NCI-H1105 (cell line): ENCODE measurements around the gene CNTNAP3.
"Not testable (repeated sequence)": the region's sequence is repeated elsewhere in the genome, so short reads cannot be mapped to it uniquely, and the experiment has no call there.

Source experiments
- DNase-seq: peaks from one replicate; lab custom pipeline; 2025; lab: John Stamatoyannopoulos, UW

CNTNAP3 gene

DNA sequence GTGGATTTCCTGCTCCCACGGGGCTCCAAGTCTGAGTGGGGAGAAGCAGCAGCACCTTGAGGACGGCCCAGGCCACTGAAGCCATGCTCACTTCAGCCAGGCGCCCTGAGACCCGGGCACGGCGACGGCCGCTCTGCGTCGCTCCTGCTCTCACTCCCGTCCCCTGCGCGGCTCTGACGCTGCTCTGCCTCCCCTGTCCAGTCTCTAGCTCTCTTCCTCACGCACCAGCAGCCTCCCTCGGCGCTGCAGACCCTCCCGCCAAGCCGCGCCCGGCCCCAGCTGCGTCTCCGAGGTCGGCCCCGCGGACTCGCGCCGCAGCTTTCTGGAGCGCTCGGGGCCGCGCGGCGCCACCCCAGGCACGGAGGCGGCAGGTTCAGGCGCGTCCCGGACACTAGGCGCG is at the start of gene CNTNAP3:
Gene CNTNAP3 (minus strand): TSS at position 188 of the 400 bp plus-strand sequence. CDS start 103 bp downstream, at position 85.
- not testable (repeated sequence) for DNase-seq

DNA sequence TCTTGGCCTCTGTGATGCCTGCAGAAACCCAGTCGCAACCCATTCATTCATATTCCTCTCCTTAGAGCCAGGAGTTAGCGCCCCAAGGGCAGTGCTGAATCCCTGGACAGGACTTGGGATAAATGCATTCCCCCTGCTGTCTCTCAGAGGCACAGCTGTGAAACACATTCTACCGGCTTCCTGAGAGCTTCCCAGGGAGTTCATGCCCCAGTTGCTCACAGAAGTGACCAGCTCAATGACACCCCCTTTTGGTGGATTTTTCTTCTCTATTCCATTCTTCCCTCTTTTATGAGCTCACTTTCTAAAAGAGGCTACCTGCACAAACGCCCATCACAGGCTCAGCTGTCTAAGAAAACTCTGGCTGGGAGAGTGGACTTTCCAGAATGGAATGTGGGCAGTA is 8.0 kb downstream of the CNTNAP3 start:
- DNase-seq, result not testable (repeated sequence)

DNA sequence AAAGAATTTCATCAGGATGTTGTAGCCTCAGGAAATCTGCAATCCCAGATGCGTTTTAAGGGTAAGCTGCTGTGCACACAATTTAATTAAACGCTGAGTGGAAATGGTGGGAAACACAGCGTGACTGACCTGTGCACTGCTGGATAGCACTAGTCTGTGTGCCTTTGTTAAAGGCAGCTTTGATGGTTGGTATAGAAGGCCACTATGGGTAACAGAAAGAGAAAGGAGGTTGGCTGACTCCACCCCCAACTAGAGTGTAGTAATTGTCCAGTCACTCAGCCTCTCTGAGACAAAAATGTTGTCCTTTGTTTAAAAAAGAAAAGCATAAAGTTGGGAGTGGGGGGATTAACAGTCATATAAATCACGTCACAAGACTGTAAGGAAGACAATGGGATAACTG is 45.5 kb downstream of the CNTNAP3 start:
- not testable (repeated sequence) for DNase-seq

DNA sequence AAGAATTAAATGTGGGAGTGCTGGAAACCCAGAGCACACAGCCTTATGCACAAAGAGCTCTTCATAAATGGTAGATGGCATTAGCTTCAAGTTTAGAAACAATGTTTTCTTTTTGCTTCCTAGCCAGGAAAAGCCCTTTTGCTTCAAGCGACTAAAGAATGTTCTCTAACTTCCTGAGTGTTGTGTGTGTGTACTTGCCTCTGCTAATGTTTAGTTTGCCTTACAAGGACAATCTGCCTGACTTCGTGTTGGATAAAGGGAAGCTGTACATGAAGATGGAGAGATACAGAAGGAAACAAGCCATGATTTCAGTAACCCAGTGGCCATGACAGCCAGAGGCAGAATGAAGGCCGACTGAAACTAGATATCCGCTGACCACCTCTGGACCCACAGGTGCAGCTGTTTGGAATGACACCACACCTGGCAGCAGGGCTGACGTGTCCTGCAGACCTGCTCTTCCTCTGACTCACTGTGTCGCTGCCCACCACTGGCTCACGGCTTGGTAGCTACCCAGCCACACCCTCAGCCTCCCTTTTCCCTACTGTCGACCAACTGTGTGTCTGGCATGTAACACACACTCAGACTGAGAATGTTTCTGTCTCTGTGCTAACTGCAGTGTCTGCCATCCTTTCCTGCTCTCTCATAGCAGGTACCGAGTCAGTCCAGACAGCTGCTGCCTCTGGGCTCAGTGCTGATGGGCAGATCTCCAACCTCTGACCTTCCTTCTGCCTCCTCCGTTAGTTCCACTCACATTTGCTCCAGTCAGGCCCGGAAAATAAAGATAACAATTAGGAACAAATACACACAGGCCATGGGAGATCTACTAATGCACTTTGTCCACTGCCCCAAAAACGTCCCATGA is 55.6 kb downstream of the CNTNAP3 start:
- not testable (repeated sequence) for DNase-seq

DNA sequence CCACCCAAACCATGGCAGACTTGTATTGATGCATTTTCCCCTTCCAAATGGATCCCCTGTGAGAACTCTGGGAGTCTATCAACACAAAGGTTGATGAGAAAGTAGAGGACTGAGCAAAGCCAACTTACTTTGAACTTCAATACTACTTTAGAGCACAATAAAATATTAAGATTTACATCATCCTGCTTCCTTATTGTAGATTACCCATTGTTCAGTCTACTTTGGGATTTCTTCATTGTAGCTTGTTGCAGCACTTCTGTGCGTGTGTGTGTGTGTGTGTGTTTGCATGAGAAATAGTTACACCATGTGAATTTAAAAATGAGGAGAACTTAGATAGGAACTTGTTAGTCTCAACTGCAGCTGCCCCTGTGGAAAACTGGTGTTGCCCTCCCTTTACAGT is 72.0 kb downstream of the CNTNAP3 start:
- DNase-seq, result not testable (repeated sequence)

DNA sequence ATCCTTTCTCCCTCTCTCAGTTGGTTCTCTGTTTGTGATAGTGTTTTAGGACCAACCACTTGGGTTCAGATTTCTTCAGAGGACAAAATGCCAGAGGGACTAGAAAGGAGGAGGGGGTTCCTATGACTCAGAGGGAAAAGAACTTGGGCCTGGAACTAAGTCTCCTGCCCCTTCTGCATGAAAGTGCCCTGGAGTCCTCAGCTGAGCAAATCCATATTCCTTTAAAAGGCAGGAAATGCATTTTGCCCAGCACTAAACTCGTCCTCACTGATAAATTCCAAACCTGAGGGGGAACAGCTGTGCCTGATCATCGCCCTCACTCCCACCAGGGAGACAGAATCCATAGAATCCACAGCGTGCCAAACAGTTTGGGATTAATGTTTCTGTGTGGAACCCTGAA is 78.2 kb downstream of the CNTNAP3 start:
- DNase-seq, result not testable (repeated sequence)

DNA sequence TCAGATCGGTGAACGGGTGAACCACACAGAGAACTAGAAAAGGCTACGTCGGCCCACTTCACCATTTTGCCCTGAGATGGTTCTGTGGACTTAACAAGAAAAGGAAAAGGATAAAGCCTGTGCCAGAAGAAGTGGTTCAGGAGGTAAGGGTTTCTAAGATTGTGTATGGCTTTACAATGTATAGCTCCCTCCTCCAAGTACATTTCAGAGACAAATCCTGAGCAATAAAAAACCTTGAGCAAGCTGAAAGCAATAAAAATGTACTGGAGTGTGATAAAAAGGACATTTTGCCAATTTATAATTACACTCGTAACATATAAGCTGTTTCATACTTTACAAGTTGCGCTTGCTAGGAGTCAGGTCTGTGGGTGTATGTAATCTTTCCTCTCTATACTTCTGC is 81.3 kb downstream of the CNTNAP3 start:
- DNase-seq, result not testable (repeated sequence)

DNA sequence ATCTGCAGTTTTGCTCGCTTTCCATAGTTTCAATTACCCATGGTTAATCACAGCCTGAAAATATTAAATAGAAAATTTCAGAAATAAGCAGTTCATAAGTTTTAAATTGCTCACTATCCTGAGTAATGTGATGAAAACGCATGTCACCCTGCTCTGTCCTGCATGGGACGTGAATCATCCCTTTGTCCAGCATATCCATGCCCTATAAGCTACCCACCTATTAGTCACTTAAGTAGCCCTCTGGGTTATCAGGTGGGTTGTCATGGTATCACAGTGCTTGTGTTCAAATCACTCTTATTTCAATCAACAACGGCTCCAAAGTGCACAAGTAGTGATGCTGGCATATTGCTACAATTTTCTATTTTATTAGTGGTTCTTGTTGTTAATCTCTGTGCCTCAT is 82.1 kb downstream of the CNTNAP3 start:
- DNase-seq, result not testable (repeated sequence)

DNA sequence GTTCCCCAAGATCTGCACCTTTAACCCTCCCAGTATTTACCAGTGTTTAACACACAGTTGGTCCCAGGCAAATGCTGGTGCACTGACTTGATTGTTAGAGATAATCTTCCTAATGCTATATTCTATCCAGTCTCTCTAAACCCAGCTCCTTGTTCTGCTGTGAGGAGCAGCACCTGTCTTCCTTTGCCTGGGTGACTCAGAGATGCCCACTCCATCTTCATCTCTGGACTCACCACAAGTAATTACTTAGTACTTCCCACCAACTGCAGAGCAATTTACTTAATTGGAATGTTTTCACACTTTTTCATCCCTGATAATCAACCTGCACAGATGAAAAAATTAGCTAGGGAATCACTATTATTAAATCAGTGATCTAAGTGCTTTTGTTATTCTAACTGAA is 87.6 kb downstream of the CNTNAP3 start:
- DNase-seq, result not testable (repeated sequence)

DNA sequence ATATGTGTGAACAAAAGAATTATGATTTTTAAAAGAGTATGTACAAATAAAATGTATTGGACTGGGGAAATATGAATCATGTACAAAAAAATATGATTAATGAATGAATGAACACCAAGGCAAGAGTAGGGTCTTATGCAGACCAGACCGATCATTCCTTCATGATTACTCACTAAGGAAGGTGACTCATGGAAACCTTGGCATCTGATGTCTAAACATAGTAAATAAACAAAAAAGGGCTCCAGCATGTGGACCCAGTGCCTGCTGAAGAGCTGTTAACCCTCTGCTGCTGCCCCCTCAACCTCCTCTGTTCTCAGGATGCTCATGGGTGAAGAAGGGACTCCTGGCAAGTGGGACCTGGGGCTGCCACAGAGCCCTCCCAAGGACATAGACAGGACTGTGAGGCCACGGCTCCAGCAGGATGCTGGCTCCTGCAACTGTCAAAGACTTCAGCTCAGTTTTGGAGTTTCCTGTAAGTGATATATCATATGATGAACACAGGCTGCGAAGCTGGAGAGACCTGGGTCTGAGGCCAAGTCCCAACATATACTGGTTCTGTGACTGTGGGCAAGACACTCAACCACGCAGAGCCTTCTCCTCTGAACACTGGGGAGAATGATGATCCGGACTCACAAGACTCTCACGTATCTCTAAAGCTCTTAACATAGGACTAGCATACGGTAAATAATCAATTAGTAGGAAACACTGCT is 89.8 kb downstream of the CNTNAP3 start:
- not testable (repeated sequence) for DNase-seq

DNA sequence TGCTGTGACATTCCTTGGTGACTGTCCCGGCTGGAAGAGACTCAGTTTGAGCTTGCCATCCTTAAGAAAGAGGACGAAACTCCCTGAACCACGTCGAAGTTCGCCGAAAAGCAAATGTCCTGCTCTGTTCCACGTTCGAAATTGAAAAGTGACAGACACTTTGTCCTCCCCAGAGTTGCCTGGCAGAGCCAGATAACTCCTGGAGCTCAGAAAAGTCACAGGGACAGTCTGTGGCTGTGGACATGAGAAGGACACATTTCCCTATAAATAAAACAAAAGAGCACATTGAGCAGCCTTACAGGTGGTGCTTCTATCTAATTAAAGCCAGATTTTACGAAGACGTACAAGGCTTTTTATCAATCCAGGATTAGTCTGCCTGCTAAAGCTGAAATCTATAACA is 116.6 kb downstream of the CNTNAP3 start:
- DNase-seq, result not testable (repeated sequence)

DNA sequence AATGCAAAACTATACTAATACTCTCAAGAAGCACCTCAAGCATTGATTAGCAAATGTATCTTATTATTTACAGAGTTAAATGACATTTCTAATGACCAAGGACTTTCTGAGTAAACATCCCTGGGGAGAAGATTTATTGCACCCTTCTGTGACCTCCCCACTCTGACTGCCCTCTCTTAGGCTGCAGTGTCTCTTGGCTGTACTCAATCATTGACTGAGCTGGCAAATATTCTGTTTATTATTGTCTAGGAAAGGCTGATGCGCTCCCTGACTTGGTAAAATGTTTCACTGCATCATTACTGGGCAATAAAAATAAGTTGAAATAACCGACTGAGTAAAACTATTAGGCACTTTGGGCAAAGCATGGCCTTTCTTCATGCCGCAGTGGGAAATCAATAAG is 130.3 kb downstream of the CNTNAP3 start:
- not testable (repeated sequence) for DNase-seq

DNA sequence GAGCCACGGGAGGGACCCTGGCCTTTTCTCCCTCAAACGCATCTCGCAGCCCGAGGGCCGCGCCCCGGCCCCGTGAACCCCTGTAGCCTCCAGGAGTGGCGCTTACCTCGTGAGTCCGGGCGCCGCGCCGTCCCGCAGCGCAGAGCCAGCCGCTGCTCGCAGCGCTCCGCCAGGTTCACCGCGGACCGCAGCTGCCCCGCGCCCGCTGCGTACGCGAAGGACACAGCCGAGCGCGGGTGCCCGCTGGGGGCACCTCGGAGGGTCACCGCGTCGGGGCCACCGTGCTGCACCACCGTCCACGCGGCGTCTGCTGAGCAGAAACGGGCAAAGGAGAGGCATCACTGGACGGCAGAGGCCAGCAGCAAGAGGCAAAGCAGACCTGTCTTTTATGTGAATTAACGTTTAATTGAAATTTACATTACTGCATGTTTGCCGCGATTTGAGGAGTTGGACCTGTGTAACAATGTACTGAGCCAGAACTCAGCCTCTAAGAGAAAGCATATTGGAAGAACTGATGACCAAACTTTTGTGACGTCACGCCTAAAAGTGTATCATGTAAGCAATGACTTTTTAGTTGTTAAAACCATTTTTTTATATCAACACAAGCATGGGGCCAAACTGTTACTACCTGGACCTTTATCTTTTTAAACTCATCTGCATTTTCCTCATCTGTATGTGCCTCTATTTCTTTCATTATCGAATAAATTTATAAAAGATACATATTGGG is 155.0 kb downstream of the CNTNAP3 start:
- DNase-seq, result not testable (repeated sequence)

DNA sequence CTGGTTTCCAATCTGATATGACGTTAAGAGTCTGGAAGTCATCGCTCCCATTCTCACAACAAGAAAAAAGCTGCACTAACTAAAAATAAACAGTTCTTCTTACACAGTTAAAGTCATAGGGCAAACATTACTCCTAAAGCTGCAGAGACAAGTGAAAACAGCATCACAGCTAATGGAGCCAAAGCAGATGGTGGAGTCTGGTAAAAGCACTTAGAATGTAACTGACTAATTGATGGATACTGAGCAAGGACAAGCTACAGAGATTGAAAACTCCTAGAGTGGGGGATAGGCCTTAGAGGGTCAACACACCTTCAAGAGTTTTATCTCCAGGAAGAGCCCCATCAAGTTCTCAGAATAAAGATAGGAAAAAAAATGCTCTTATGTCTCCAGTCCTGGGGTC is 166.6 kb downstream of the CNTNAP3 start:
- not testable (repeated sequence) for DNase-seq

DNA sequence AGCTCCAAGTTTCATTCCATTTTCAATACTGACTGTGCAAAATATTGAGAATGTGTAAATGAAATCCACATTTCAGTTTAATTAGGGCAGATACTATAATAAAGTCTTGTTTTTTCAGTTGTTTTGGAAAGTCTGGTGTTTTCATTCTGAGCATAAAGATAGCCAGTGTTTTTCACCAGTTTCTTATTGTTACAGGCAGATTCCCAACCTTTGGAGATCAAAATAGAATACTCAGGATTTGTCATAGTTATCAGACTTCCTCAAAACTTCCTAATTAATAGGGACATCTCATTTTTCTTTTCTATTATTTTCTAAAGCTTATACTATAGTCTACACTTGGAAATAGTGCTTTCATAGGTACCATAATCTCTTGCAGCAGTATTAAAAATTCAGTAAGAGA is 176.2 kb downstream of the CNTNAP3 start:
- not testable (repeated sequence) for DNase-seq

DNA sequence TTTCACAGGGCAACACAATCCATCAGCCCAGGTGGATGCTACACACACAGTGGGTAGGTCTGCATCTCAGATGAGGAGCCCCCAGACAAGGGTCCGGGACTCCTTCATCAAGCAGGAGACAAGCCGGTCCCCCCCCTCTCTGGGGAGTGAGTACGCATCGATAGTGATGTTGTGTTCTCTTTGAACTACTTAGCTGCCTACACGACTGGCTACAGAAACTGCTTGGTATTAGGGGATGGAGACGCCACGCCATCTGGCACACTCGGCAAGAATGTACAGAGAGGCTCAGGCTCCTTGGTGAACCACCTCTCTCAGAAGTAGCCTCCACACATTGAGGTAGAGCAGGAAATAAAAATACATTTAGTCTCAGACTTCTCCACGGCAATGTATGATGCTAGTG is 179.8 kb downstream of the CNTNAP3 start:
- DNase-seq, result no peak

DNA sequence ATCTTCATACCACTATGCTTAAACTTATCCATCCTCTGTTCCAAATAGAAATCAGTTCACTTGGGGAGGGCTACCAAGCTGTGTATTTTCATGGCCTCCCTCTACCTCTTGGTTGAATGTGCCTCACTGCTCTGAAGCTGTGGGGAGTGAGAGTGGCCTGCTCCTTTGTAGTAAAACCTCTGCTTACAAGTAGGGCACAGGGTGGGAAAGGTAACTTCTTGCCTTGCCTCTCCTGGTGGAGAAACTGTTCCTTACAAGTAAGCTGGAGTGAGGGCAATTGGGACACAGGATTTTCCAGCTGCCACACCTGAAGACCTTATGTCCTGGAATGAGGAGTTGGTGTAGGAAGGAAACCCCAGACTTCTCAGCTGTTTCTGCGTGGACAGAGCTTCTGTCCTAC is 190.8 kb downstream of the CNTNAP3 start:
- not testable (repeated sequence) for DNase-seq

DNA sequence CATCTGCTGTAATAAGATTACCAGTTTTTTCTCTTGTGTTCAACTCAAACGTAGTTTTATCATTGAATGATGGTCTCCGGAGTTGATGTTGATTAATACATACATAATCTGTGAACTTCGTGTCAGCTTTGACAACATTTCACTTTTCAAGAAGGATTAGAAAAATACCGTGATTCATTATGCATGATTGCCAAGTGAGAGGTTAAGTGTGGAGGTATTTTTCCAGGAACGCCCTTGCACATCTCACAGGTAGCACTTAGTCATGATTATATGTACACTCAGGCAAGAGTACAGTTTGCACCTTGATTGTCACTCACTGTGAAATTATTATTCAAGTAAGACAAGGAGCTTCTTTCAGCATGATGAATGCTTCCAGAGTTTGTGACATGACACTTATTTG is 202.7 kb downstream of the CNTNAP3 start:
- not testable (repeated sequence) for DNase-seq

DNA sequence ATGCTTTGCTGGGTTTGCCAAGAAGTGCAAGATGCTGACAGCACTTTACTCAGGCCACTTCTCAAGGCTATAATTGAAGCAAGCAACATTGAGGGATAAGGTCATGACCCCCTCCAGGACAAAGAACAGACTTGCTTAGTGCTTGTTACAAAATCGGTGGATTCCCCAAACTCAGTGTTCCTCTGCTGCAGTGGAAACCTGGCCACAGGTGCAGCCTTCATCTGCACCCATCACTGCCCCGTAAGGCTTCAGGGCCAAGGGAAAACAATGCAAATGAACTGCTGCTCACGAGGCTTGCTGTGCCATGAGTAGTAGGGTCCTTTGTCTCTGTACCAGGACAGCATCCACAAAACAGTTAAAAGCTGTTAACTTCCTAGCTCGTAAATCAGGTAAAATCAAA is 205.4 kb downstream of the CNTNAP3 start:
- not testable (repeated sequence) for DNase-seq

DNA sequence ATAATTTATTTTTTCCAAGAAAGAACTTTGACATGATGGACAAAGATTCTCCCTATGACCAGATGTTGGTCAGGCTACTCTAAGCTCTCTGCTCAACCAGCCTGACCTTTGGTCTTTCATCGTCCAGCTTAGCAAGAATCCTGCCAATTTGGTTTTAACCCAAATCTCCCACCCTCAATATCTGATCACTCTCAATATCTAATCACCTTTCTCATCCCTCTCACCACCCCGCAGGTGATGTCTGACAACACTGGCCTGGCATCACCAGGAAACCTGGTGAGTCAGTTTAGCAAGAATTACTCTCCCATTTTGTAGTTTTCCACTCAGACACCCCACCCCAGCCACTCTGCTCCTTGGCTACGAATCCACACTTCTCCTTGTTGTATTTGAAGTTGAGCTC is 207.9 kb downstream of the CNTNAP3 start:
- DNase-seq, result not testable (repeated sequence)

DNA sequence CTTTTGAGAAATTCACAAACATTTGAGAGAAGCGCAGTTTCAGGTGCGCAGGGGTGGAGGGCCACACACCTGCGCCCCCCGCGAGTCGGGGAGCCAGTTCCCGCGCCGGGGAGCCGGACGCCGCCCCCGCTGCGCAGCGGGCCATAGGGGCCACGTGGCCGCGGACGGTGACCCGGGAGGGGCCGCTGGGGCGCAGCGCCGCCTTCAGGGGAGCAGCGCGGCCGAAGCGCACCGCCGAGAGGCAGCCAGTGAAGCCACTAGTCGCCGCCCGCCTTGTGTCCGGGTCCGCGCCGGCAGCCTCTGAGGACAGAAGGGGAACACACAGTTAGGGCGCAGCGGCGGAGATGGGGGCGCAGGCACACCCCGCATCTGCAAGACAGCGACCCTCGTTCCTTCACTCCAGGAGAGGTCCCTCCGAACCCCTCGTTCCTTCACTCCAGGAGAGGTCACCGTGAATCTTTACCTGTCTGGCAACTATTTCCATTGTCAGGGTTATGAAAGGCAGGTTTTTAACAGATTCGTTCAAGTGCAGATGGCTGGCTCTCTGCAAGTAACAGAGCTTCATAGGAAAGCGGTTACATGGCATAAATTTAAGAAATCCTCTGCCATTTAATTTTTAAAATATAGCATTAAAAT is 209.2 kb downstream of the CNTNAP3 start:
- DNase-seq, result not testable (repeated sequence)

DNA sequence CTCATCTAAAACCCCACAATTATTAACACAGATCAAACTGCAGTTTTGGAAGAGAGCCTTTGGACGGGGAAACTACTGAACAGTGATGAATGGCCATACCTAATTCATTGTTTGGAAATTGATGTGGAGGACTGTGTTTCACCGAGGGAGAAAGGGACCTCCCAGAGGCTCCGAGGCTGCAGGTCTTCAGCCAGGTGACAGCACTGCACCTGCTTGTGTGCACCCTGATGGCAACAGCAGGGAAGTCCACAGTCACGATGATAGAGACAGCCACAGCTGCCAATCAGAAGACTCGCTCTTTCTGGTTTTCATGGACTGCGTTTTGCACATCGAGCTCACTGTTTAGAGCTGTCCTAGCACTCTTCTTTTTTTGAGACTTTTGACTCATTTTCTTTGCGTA is 214.4 kb downstream of the CNTNAP3 start:
- DNase-seq, result not testable (repeated sequence)
